GM06990 (cell line): Measurements from ENCODE around the gene GRIA1.
A peak's percentile ranks its signal among the peaks of the same experiment; 100 is the strongest.

ENCODE experiments used
- DNase-seq: peaks from one replicate; pipeline ENCODE4 v3.0.0-alpha.2; 2011; ENCODE audit not compliant: insufficient read length; ENCODE audit errors: extremely low read depth
- H3K27me3 ChIP-seq: replicated peaks from 2 replicates; pipeline ENCODE4 v1.6.0; 2011; ENCODE audit warnings: low read length; ENCODE audit not compliant: control insufficient read depth, insufficient read depth
- H3K36me3 ChIP-seq: 2 replicates; pipeline ENCODE4 v1.5.1; 2011; ENCODE audit warnings: low read length; ENCODE audit not compliant: control insufficient read depth, insufficient read depth
- H3K4me3 ChIP-seq: replicated peaks from 2 replicates; pipeline ENCODE4 v1.5.1; 2011; ENCODE audit warnings: low read depth, mild to moderate bottlenecking, control low read depth, low read length
- CTCF ChIP-seq: IDR thresholded peaks from 2 replicates; pipeline ENCODE4 v1.5.1; 2011; ENCODE audit warnings: low read length, control low read depth, mild to moderate bottlenecking, inconsistent platforms; ENCODE audit not compliant: insufficient read depth, poor library complexity, severe bottlenecking

Gene GRIA1

GRCh38 chr5:153756540-153756939, 266.1 kb downstream of the GRIA1 start:
- no peak for DNase-seq
- Histone ChIP-seq H3K27me3 (no peaks in the 10 kb centered on the region), H3K4me3 (no peak overlapping the region), H3K36me3 (no peaks in the 10 kb centered on the region)
- peak; percentile 5 for TF ChIP-seq CTCF

GRCh38 chr5:153765987-153766386, 275.5 kb downstream of the GRIA1 start:
- no peaks in the 10 kb centered on the region for H3K36me3 ChIP-seq
- no peaks in the 10 kb centered on the region for H3K27me3 ChIP-seq
- no peak overlapping the region for H3K4me3 ChIP-seq
- no peak for DNase-seq
- no peak for TF ChIP-seq CTCF

- no peak overlapping the region for H3K4me3 ChIP-seq
- H3K36me3 ChIP-seq, result no peaks in the 10 kb centered on the region
- DNase-seq, result no peak
- TF ChIP-seq CTCF, result no peak
- H3K27me3 ChIP-seq, result no peaks in the 10 kb centered on the region
Measured at GRCh38 chr5:153767221-153768188, 277.0 kb downstream of the GRIA1 start.

GRCh38 chr5:153770066-153770465, 279.6 kb downstream of the GRIA1 start:
- no peak for TF ChIP-seq CTCF
- Histone ChIP-seq H3K36me3 (no peaks in the 10 kb centered on the region), H3K4me3 (no peak overlapping the region), H3K27me3 (no peaks in the 10 kb centered on the region; the same call in 1 of the 2 replicates)
- DNase-seq, result no peak

GRCh38 chr5:153774686-153775085, 284.2 kb downstream of the GRIA1 start:
- TF ChIP-seq CTCF, result no peak
- Histone ChIP-seq H3K36me3 (no peaks in the 10 kb centered on the region), H3K4me3 (no peak overlapping the region), H3K27me3 (no peaks in the 10 kb centered on the region; the same call in 1 of the 2 replicates)
- DNase-seq, result no peak
